HUES48 (cell line): Measurements from ENCODE around the gene STAU1.
"Not testable (repeated sequence)": the region's sequence is repeated elsewhere in the genome, so short reads cannot be mapped to it uniquely, and the experiment has no call there.

ENCODE experiments used
- H3K27ac ChIP-seq: one replicate; pipeline ENCODE4 v1.7.0; 2013; ENCODE audit warnings: low read depth, low read length, inconsistent platforms
- H3K27me3 ChIP-seq: 2 replicates; pipeline ENCODE4 v1.6.1; 2013; ENCODE audit warnings: mild to moderate bottlenecking, low read length; ENCODE audit not compliant: control insufficient read depth, insufficient read depth
- H3K36me3 ChIP-seq: 2 replicates; pipeline ENCODE4 v1.6.1; 2013; ENCODE audit warnings: low read length; ENCODE audit not compliant: control insufficient read depth, insufficient read depth
- H3K4me1 ChIP-seq: 2 replicates; pipeline ENCODE4 v1.6.1; 2013; ENCODE audit warnings: mild to moderate bottlenecking, low read length; ENCODE audit not compliant: control insufficient read depth, insufficient read depth
- H3K4me3 ChIP-seq: 2 replicates; pipeline ENCODE4 v1.5.1; 2013; ENCODE audit warnings: mild to moderate bottlenecking, low read depth, low read length
- H3K9ac ChIP-seq: 2 replicates; pipeline ENCODE4 v1.6.1; 2013; ENCODE audit warnings: mild to moderate bottlenecking, low read depth, low read length, moderate library complexity
- H3K9me3 ChIP-seq: 2 replicates; pipeline ENCODE4 v1.6.1; 2013; ENCODE audit warnings: low read length; ENCODE audit not compliant: control insufficient read depth, insufficient read depth

The STAU1 gene

GRCh38 chr20:49181265-49181877 lies 6.8 kb downstream of the STAU1 start:
- peaks cover 13% of the 10 kb centered on the region for H3K4me1 ChIP-seq
- H3K36me3 ChIP-seq: peaks cover 14% of the 10 kb centered on the region
- no peaks in the 10 kb centered on the region for H3K9me3 ChIP-seq
- no peaks in the 10 kb centered on the region for H3K27me3 ChIP-seq
- no peak overlapping the region for H3K4me3 ChIP-seq
- H3K9ac ChIP-seq: no peak overlapping the region
- H3K27ac ChIP-seq: no peak overlapping the region

- peaks cover 10% of the 10 kb centered on the region for H3K4me1 ChIP-seq
- peaks cover 7% of the 10 kb centered on the region; the same call in 1 of the 2 replicates for H3K36me3 ChIP-seq
- H3K27ac ChIP-seq: no peak overlapping the region
- no peaks in the 10 kb centered on the region for H3K27me3 ChIP-seq
- no peaks in the 10 kb centered on the region for H3K9me3 ChIP-seq
- H3K4me3 ChIP-seq: no peak overlapping the region
- H3K9ac ChIP-seq: no peak overlapping the region
Measured at GRCh38 chr20:49179368-49180277, 8.5 kb downstream of the STAU1 start.

- H3K27me3 ChIP-seq: no peaks in the 10 kb centered on the region
- no peak overlapping the region for H3K4me3 ChIP-seq
- no peak overlapping the region for H3K9ac ChIP-seq
- H3K9me3 ChIP-seq: no peaks in the 10 kb centered on the region
- H3K36me3 ChIP-seq: peaks cover 32% of the 10 kb centered on the region
- no peaks in the 10 kb centered on the region for H3K4me1 ChIP-seq
- no peak overlapping the region for H3K27ac ChIP-seq
Measured at GRCh38 chr20:49174183-49174582, 14.0 kb downstream of the STAU1 start.

GRCh38 chr20:49172413-49172812 lies 15.7 kb downstream of the STAU1 start:
- Histone ChIP-seq H3K36me3 (peaks cover 25% of the 10 kb centered on the region), H3K4me3 (no peak overlapping the region), H3K27ac (no peak overlapping the region), H3K9me3 (no peaks in the 10 kb centered on the region), H3K9ac (no peak overlapping the region), H3K4me1 (no peaks in the 10 kb centered on the region), H3K27me3 (no peaks in the 10 kb centered on the region)

- Histone ChIP-seq H3K36me3 (peaks cover 25% of the 10 kb centered on the region), H3K27ac (no peak overlapping the region), H3K9ac (no peak overlapping the region), H3K27me3 (no peaks in the 10 kb centered on the region), H3K4me3 (no peak overlapping the region), H3K4me1 (0 out of 2 replicates have a peak, but pooled peaks cover 2% of the 10 kb centered on the region), H3K9me3 (no peaks in the 10 kb centered on the region)
Measured at GRCh38 chr20:49171909-49172308, 16.2 kb downstream of the STAU1 start.

GRCh38 chr20:49170714-49171113 lies 17.4 kb downstream of the STAU1 start:
- Histone ChIP-seq H3K9me3 (no peaks in the 10 kb centered on the region), H3K27me3 (no peaks in the 10 kb centered on the region), H3K4me3 (no peak overlapping the region), H3K4me1 (0 out of 2 replicates have a peak, but pooled peaks cover 3% of the 10 kb centered on the region), H3K36me3 (peaks cover 31% of the 10 kb centered on the region), H3K27ac (no peak overlapping the region), H3K9ac (no peak overlapping the region)

- Histone ChIP-seq H3K9ac (no peak overlapping the region), H3K36me3 (peaks cover 39% of the 10 kb centered on the region), H3K4me3 (no peak overlapping the region), H3K27me3 (no peaks in the 10 kb centered on the region), H3K4me1 (0 out of 2 replicates have a peak, but pooled peaks cover 3% of the 10 kb centered on the region), H3K9me3 (no peaks in the 10 kb centered on the region), H3K27ac (no peak overlapping the region)
Measured at GRCh38 chr20:49169547-49169946, 18.6 kb downstream of the STAU1 start.

- not testable (repeated sequence) for H3K27ac ChIP-seq, H3K9me3 ChIP-seq, H3K9ac ChIP-seq, H3K27me3 ChIP-seq, H3K4me1 ChIP-seq, H3K4me3 ChIP-seq
- peaks cover 40% of the 10 kb centered on the region for H3K36me3 ChIP-seq
Measured at GRCh38 chr20:49168864-49169263, 19.3 kb downstream of the STAU1 start.

- Histone ChIP-seq H3K9me3 (no peaks in the 10 kb centered on the region), H3K36me3 (peaks cover 37% of the 10 kb centered on the region), H3K4me1 (0 out of 2 replicates have a peak, but pooled peaks cover 3% of the 10 kb centered on the region), H3K9ac (no peak overlapping the region), H3K27me3 (no peaks in the 10 kb centered on the region), H3K4me3 (no peak overlapping the region), H3K27ac (no peak overlapping the region)
Measured at GRCh38 chr20:49167811-49168507, 20.2 kb downstream of the STAU1 start.

GRCh38 chr20:49166534-49167449 lies 21.3 kb downstream of the STAU1 start:
- Histone ChIP-seq H3K27ac (no peak overlapping the region), H3K36me3 (peaks cover 28% of the 10 kb centered on the region), H3K27me3 (no peaks in the 10 kb centered on the region), H3K4me3 (no peak overlapping the region), H3K4me1 (0 out of 2 replicates have a peak, but pooled peaks cover 3% of the 10 kb centered on the region), H3K9ac (no peak overlapping the region), H3K9me3 (no peaks in the 10 kb centered on the region)
